MM.1S (cell line): ENCODE data around the gene INPP4B.

Source experiments
- CTCF ChIP-seq: fragments of 300-600 bp; sonication (generic); IDR thresholded peaks from 2 replicates; pipeline ENCODE4 v1.5.1; 2016; ENCODE audit warnings: antibody characterized with exemption, low read length, mixed read lengths
- EZH2phosphoT487 ChIP-seq: fragments of 300-600 bp; sonication (generic); IDR thresholded peaks from 2 replicates; pipeline ENCODE4 v1.6.1; 2018; ENCODE audit warnings: antibody characterized with exemption, low read length

GRCh38 chr4:142585411-142585810 lies 260.7 kb downstream of the INPP4B start:
- TF ChIP-seq CTCF (no peak), EZH2phosphoT487 (no peak)
